ENCODE measurements around the gene SPANXC. TPM values are rescaled to one million over a fixed set of nuclear protein-coding genes. Genes with fewer than 3 reads are reported as not detected.
"Not testable (repeated sequence)": the region's sequence is repeated elsewhere in the genome, so short reads cannot be mapped to it uniquely, and the experiment has no call there.

Gene SPANXC
- polyA plus RNA-seq (ENCODE audit: insufficient read length), result not detected

- not testable (repeated sequence) for DNase-seq (ENCODE audit: low read depth)
These were observed at the start of gene SPANXC for GRCh38 chrX:141242417-141242816. Gene SPANXC, minus strand, starts transcription at chrX:141242517. Its CDS starts 60 bp downstream, at chrX:141242457.

- DNase-seq (ENCODE audit: low read depth), result no peak
These were observed 37.2 kb upstream of the SPANXC start for GRCh38 chrX:141279476-141279875.

GRCh38 chrX:141278306-141278705 lies 36.0 kb upstream of the SPANXC start:
- DNase-seq (ENCODE audit: low read depth), result no peak

GRCh38 chrX:141258080-141258479 lies 15.8 kb upstream of the SPANXC start:
- no peak for DNase-seq (ENCODE audit: low read depth)

GRCh38 chrX:141221611-141222010 lies 20.7 kb downstream of the SPANXC start:
- DNase-seq (ENCODE audit: low read depth), result no peak

- no peak for DNase-seq (ENCODE audit: low read depth)
These were observed 21.8 kb downstream of the SPANXC start for GRCh38 chrX:141220342-141221008.

- DNase-seq (ENCODE audit: low read depth), result no peak
These were observed 28.1 kb downstream of the SPANXC start for GRCh38 chrX:141214196-141214595.

GRCh38 chrX:141201962-141202361 lies 40.4 kb downstream of the SPANXC start:
- DNase-seq (ENCODE audit: low read depth), result no peak

Other genes with a start within 250 kb of the SPANXC start
- gene SPANXB1, start 239.9 kb downstream of the SPANXC start, polyA plus RNA-seq (ENCODE audit: insufficient read length), result not detected
- 36.1 TPM for gene LDOC1, start 65.4 kb downstream of the SPANXC start, polyA plus RNA-seq (ENCODE audit: insufficient read length)

All from forelimb muscle (tissue), 1 donor.